Activated CD4-positive, alpha-beta T cell treated with anti-CD3 and anti-CD28 coated beads, Interleukin-2, amount 50 U/mL, for 48 hours (primary cell): ENCODE measurements around the gene RAPGEF3.
A peak's percentile ranks its signal among the peaks of the same experiment; 100 is the strongest.

Experiments
- DNase-seq, 2 experiments: peaks; one replicate each; pipeline ENCODE4 v3.0.0-alpha.2; 2020

The RAPGEF3 gene, protein sequence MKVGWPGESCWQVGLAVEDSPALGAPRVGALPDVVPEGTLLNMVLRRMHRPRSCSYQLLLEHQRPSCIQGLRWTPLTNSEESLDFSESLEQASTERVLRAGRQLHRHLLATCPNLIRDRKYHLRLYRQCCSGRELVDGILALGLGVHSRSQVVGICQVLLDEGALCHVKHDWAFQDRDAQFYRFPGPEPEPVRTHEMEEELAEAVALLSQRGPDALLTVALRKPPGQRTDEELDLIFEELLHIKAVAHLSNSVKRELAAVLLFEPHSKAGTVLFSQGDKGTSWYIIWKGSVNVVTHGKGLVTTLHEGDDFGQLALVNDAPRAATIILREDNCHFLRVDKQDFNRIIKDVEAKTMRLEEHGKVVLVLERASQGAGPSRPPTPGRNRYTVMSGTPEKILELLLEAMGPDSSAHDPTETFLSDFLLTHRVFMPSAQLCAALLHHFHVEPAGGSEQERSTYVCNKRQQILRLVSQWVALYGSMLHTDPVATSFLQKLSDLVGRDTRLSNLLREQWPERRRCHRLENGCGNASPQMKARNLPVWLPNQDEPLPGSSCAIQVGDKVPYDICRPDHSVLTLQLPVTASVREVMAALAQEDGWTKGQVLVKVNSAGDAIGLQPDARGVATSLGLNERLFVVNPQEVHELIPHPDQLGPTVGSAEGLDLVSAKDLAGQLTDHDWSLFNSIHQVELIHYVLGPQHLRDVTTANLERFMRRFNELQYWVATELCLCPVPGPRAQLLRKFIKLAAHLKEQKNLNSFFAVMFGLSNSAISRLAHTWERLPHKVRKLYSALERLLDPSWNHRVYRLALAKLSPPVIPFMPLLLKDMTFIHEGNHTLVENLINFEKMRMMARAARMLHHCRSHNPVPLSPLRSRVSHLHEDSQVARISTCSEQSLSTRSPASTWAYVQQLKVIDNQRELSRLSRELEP

DNA sequence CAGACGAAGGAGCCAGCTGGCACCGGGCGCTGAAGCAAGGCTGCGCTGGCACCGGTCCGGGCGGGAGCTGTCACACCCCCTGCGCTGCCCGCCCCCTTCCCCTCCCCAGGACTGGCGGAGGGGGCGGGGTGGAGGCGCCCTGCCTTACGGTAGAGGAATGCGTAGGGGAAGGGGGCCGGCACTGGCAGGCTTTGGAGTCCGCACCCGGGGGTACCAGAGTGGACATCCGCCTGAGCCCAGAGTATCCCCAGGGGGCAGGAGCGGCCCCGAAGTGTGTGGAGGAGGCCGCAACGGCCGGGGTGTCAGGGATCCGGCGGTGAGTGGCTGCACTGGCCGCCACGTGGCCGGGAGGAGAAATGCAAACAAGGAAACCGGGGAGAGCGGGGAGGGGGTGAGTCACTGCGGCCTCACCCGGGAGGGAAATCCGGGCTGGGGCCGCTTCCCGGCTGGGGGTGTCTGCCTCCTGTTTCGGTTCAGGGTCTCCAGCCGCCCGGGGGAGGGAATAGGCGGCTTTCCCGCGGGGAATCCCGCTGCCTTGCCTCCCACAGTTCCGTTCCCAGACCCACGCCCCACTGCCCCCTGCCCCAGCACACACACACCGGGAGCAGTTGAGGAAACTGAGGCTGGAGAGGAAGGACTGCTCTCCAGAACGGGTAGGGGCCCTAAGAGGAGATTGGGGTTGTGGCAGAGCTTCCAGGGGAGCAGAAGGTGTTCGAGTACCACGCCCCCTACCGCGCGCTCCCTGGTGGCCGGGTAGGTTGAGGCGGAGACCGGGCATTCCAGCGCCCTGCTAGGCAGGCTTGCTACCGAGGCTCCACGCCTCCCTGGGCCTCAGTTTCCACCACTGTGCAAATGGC lies at the start of gene RAPGEF3:
RAPGEF3 (minus strand) TSS at position 47 of the 857 bp plus-strand sequence. CDS start 324 bp downstream, outside the sequence.
- peak; percentile 73 to 80 for DNase-seq

DNA sequence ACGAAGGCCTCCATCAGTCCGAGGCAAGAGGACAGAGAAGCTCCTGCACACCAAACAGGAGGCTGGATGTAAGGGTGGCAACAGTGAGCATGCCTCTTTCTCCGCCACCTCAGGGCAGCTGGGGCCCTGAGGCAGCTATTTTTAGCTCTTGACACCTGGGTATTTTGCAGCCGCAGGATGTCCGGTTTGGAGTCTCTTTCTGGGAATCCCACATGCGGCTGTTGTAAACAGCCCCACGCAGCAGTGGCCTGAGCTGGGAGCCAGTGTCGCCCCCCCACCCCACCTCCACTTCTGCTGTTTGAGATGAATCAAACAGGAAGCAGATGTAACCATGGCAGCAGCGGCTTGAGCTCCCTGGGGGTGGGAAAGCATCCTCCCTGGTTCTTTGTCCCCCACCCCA lies 49.4 kb upstream of the RAPGEF3 start:
- peak; percentile 86 to 90 for DNase-seq

DNA sequence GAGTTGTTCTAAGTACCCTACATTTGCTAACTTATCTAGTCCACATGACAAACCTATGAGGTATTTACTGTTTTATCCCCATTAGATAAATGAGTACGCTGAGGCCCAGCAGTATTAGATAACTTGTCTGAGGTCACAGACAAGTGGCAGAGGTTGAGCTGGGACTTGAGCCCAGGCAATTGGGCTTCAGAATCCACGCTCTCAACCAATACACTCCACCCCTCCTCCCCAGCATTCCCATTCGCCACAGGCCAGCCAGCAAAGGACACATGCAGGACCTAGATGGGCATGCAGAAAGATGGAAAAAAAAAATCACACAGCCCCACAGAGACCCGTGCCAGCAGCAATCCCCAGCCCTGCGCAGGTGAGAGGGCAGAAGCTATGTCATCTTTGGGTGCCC lies 48.7 kb upstream of the RAPGEF3 start:
- DNase-seq = no peak

DNA sequence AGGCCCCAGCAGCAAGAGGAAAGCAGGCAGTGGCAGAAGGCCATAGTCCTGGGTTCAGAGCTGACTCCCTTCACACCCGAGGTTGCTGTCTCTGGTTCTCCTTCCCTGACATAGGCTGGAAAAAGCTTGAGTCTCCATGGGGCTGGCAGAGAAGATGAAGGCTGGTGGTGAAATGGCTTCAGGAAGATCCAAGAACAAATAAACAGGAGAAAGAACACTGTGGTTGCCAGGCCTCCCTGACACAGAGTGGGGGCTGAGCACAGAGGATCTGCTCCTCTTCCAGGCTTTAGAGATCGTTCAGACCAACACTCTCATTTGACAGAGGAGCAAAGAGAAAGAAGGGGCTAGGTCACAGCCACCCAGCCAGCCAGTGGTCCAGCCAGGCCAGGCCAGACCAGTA lies 46.7 kb upstream of the RAPGEF3 start:
- no peak for DNase-seq

DNA sequence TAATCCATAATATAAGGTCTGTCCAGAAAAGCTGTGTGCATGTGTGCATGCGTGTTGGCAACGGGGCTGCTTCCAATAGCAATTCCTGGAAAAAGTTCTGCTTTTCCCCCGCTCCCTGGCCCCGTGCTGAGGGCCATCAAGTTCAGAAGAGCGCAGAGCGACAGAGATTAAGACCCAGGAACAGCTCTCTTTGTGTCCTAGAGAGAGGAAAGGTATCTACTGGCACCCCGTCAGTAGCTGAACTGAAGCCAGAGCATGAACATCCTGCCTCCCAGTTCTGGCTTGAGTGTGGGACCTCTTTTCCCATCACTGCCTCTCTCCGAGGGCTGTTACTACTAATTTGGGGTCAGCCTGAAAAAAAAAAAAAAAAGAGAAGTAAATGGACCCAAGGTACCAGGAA lies 45.5 kb upstream of the RAPGEF3 start:
- no peak for DNase-seq

DNA sequence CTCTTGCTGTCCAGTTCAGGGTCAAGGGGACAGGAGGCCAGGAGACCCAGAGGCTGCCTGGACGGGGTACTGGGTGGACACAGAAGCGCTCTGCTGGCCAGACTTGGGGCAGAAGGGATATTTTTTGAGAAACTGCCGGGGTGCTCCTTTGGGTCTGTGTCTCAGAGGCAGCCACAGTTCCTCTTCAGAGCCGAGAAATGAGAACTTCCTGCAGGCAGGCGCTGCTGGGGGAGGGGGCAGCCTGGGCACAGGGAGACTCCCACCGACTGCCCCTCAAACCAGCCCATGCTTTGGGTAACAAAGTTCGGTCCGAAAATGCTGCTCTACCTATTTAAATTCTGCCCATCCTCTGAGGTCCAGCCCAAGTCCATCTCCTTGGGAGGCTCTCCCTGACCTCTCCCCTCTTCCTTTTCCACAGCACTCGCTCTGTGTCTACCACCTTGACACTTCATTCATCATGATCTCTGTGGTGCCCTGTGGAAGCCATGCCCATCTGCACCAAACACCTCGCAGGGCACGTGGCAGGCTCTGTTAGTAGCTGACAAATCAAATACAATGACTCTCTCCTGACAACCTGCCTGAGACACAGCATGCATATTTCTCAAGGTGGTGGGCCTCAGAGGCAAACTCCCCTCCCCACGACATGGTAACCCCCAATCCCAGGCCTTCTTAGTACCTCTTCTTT lies 44.7 kb upstream of the RAPGEF3 start:
- no peak for DNase-seq

DNA sequence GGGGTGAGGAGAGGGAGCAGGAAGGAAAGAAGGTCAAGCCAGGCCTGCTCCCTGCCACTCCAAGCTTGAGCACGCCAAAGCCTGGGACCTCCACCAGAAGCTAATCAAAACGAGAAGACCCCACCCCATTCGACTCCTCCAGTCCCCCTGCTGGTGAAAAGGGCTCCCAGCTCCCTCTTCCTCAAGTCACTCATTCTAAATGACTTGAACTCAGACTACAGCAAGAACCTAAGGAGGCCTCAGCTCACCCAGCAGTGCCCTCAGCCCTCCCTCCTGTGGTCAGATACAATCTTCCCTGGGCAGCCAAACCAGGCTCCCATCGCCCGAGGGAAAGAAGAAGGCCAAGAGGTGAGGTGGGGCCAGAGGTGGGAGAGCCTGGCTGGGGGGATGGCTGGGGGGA lies 43.6 kb upstream of the RAPGEF3 start:
- no peak for DNase-seq

DNA sequence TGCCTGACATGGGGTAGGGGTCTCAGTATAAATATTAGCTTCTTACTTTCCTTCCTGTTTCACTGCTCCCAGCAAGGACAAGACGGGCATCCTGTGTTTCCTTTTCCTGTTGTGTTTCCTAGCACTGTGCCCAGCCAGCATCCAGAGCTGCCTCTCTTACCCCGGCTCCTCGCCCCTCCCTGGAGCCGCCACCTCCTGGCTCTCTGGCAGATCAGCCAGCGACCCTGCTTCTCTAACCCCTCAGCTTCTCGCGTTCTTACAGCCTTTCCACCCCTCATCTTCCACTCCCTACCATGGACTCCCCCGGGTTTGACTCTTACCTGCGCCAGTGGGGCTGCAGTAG lies 43.2 kb upstream of the RAPGEF3 start:
- DNase-seq = no peak

DNA sequence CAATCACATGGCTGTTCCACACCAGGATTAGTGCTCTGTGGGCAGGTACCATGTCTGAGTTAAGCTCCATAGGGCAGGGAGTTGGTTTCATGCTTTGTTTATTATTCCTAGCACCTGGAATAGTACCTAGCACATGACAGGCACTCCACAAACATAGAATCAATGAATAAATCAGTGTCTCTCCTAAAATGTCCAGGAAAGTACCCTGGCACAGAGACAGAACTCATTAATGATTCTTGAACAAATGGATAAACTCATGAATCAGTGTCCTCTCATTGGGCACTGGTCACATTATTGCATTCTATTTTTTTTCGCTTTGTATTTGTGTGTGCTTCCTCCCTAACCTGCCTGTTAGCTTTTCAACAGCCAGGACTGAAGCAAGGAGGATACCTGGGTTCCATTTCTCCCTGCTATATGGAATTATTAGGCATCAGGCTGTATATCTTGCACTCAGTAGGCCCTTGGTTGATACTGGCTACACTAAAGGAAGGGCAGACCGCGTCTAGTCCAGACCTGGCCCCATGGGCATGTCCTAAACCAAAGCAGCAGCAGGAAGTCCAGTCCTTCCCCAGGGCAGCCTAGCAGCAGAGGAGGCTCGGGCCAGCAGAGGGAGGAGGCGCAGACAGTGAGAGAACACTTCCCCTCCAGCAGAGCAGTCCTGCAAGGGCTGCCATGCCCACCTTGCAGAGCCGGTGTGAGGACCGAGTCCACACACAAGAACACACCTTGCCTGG lies 42.7 kb upstream of the RAPGEF3 start:
- no peak for DNase-seq

DNA sequence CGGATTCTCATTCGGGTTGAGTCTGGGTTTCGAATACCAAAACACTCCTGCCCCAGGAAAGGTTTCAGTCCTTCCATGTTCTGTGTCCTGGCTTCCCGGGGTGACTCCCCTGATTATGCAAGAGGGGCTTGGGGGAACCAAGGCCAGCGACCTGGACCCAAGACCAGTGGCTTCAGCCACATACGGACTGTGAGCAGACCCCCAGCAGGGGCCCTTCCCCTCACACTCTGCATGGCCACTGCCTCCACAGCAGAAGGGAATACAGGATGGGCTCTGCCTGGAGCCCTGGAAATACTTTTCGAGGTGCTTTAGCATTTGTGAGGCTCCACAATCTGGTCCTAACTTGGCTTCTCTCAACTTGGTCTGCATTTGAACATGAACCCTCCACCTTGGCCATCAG lies 41.9 kb upstream of the RAPGEF3 start:
- no peak for DNase-seq

DNA sequence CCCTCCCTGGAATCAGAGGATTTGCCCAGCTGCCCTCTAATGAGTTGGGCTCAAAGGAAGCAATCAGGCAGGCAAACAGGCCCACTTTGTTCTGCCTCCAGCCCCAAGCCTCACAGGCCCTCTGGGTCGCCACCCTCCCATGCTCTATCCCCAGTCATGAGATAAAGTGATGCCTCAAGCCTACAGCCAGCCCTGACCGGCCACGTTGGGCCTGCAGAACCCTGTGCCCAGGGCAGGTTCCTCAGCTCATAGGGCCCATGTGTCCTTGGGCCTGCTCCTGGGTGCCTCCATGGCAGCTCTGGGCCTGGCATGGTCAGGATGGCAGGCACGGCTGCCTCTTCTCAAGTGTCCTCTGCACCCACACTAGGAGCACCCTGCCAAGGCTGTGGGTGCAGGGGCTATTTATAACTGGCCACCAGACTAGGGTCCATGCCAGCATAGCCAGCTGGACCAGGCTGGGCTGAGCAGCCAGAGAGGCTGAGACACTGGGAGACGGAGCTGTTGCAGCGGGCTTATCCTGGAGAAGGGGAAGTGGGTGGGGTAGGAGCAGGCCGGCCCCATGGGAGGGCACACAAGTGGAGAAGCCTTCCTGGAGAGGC lies 40.8 kb upstream of the RAPGEF3 start:
- no peak for DNase-seq

DNA sequence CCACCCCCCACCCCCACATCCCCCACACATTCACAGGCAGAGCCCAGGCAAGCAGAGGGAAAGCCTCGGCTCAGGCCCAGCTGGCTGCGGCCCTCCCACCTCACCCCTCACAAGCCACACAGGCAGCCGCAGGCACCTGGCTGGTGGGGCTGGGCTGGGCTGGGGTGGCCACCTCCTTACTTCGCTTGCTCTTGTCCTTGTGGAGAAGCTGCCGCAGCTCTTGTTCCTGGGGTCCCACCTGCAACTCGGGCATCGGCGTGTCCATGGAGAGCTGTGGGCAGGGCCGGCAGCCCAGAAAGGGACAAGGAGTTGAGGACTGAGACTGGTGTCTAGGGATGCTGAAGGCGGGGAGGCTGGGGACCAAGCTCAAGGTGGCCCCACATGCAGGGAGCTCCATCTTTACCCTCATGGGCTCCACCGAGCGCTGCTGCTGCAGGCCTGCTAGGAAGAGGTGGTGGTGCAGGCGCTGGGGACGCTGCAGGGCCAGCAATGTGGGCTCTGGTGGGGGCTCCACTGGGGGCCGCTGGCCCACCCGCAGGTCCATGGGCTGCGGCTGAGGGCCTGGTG lies 39.8 kb upstream of the RAPGEF3 start:
- no peak for DNase-seq

DNA sequence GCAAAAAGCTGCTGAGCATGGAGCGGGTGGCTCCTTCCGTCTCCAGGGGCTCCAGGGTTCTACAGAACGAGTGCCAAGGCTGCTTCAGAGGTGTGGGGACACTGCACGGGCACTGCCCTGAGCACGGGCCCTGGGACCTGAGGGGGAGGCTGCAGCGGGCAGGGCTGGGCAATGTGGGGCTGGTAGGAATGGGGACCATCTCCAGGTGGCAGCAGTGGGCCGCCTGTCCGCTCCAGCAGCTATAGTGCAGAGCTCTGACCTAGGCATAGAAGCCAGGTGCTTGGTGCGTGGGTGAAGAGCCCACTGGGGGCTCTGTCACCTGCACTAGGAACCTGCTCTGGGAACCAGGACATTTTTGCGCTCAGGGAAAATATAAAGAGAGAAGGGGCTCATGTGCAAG lies 38.8 kb upstream of the RAPGEF3 start:
- DNase-seq = no peak

DNA sequence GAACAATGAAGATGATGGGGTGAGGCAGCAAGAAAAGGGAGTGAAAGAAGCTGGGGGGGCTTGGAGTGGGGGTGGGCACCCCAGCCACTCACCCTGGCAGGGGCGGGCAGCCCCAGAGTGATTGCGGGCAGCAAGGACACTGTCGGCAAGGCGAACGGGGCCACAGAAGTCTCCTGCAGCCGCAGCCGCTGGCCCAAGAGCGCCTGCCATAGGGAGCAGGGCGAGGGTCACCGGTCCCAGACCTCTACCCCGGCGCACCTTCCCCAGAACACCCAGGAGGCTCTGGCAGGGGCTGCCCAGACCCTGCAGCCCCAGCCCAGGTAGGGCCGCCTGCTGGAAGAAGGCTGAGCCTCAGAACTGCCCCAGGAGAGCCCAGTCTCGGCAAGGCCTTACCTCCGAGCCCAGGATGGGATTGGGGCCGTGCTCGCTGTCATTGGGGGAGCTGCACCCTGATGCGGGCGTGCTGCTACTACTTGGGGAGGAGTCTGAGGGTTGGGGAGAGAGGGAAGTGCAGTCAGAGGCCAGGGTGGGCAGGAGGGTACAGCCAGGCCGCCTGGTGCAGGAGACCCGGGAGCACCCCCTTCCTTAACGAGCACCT lies 37.2 kb upstream of the RAPGEF3 start:
- DNase-seq = no peak

DNA sequence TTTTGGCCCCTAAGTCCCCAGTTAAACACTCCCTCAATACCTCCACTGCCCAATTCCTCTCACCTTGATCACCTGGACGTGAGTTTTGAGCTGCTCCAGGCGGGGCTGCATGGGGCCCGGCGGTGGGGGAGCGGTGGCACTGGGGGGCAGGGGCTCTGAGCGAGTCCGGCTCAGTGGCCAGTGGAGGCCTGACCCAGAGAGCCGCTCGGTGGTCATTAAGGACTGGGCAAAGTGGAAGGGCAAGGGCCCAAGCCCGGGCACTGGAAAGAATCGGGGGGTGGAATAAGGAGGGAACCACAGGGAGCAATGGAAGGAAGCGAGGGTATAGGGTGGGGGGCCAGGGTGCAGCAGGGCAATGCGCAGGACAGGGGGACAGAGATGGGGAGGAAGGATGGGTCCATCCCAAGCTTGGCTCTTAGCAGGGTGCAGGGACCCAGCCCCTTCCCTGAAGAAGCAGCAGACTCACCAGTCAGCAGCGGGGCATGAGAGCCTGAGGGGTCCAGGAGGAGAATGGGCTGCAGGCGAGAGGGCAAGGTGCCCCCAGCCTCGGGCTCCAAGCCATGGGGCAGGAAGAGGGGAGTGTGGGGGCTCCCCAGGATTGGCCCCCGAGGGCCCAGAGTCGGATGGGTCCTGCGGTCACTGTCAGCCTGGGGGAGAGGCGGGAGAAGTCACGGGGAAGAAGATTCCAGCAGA lies 36.6 kb upstream of the RAPGEF3 start:
- DNase-seq = no peak

DNA sequence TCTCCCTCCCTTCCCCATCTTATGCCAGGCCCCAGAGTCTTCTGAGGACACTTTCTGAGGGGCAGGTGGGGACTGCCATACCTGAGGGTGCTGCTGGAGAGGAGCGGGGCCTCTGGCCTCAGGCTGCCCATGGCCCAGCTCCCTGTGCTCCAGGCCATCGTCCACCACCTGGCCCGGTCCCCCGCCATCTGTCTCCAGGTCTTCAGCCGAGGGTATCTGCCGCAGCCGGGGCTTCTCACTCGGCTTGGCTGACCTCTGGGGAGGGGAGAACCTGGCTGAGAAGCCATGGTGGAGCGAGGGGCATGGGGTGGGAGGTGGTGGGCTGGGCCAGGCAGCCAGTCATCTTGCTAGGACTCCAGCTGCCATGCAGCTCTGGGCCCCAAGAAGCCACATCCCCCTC lies 36.0 kb upstream of the RAPGEF3 start:
- no peak for DNase-seq

DNA sequence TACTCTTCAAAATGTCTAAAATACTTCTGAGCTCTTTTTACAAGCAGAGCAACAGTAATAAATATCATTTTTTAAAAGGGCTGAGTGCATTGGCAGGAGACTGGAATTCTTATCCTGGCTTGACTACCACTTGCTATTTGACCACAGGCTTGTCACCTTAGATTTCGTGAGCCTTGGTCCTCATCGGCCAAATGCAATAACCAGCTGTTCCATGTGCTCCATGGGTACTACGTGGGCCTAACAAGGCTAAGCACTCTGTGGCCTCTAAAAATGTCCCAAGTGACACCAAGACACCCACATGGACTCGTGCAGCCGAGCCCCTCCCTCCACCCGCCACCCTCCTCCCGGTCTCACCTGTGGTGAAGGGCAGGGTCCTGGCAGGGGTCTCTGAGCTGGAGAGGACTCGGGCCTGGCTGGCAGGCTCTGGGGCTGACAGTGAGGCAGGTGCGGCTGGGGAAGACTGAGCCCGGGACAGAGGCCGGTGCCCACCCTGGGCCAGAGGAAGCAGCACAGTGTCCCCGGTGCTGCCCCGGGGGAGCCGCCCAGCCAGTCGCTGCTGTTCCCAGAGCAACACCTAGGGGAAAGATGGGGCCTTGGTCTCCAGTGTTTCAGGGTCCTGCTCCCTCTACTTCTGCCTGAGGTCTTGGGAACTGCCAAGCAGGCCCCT lies 34.5 kb upstream of the RAPGEF3 start:
- DNase-seq = no peak

DNA sequence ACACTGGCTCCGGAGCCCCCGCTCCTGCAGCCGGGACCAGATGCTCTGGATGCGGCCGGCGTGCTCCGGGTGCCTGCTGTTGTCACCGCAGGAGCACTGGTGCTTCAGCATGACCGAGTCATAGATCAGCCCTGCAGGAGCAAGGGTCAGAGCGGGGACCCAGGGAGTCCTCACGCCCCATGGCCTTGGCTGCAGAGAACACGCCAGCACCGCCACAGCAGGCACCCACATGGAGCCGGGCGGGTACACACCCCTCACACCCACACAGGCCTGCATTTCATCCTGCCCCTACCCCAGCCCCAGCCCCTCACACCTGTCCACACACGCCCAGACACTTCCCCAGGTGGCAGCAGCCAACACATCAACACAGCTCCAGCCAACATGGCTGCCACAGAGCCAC lies 33.2 kb upstream of the RAPGEF3 start:
- no peak for DNase-seq

DNA sequence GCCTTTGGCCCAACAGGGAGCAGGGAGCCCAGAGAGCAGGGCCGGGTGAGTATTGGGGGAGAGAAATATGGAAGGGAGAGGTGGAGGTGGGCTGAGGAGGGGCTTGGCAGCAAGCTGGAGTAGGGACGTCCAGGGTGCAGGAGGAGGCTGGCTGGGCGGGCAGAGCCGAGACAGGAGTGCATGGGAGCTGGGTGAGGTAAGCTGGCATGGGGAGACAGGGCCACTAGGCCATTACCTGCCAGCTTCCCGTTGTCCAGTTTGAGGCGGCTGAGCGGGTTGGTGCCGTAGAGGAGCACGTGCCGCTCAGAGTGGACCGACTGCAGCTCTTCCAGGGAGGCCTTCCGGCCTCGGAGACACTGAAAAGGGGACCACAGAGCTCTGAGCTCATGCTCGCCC lies 32.7 kb upstream of the RAPGEF3 start:
- no peak for DNase-seq
